Liver (tissue), 9 donors: ENCODE measurements around the gene CAMK1D. TPM values are rescaled to one million over a fixed set of nuclear protein-coding genes. Genes with fewer than 3 reads are reported as not detected.

Source experiments
- DNase-seq: peaks from one replicate; pipeline ENCODE4 v3.0.0-alpha.2; 2017; ENCODE audit warnings: low spot score
- H3K27ac ChIP-seq, 2 donors: one replicate each; pipeline ENCODE4 v1.7.0; 2013; ENCODE audit warnings: inconsistent platforms in 2 of 2, low read length in 2 of 2, control low read depth in 1 of 2, low read depth in 1 of 2, mild to moderate bottlenecking in 1 of 2
- H3K27me3 ChIP-seq, 4 donors: one replicate each; pipeline versions ENCODE4 v1.6.1 to v1.7.0; 2013; ENCODE audit warnings: low read length in 3 of 4, inconsistent platforms in 1 of 4, mild to moderate bottlenecking in 1 of 4, moderate library complexity in 1 of 4; ENCODE audit not compliant: control insufficient read depth in 4 of 4, insufficient read depth in 4 of 4
- H3K36me3 ChIP-seq, 4 donors: one replicate each; pipeline versions ENCODE4 v1.6.1 to v1.7.0; 2013; ENCODE audit warnings: low read length in 3 of 4, mild to moderate bottlenecking in 3 of 4, low read depth in 1 of 4, moderate library complexity in 1 of 4; ENCODE audit not compliant: control insufficient read depth in 4 of 4, insufficient read depth in 3 of 4
- H3K4me1 ChIP-seq, 4 donors: one replicate each; pipeline versions ENCODE4 v1.6.1 to v1.7.0; 2013; ENCODE audit warnings: low read length in 3 of 4, mild to moderate bottlenecking in 3 of 4, moderate library complexity in 1 of 4; ENCODE audit not compliant: control insufficient read depth in 4 of 4, insufficient read depth in 4 of 4
- H3K4me3 ChIP-seq, 3 donors: one replicate each; pipeline versions ENCODE4 v1.6.1 to v1.7.0; 2013; ENCODE audit warnings: low read length in 3 of 3, control low read depth in 1 of 3, low read depth in 1 of 3, mild to moderate bottlenecking in 1 of 3
- H3K9ac ChIP-seq, 2 donors: one replicate each; pipeline ENCODE4 v1.7.0; 2013; ENCODE audit warnings: low read length in 2 of 2, mild to moderate bottlenecking in 2 of 2, moderate library complexity in 2 of 2, control low read depth in 1 of 2, low read depth in 1 of 2
- H3K9me3 ChIP-seq, 4 donors: one replicate each; pipeline versions ENCODE4 v1.6.1 to v1.7.0; 2013; ENCODE audit warnings: low read length in 3 of 4; ENCODE audit not compliant: control insufficient read depth in 4 of 4
- ATF3 ChIP-seq: IDR thresholded peaks from 2 replicates; pipeline ENCODE4 v1.6.1; 2016; ENCODE audit warnings: antibody characterized with exemption
- CTCF ChIP-seq: fragments of 150-350 bp; IDR thresholded peaks from 2 replicates; pipeline ENCODE4 v1.5.1; 2017; ENCODE audit warnings: improper control_type of control experiment, low read depth, low read length; ENCODE audit not compliant: missing input control
- EGR1 ChIP-seq, 2 donors: IDR thresholded peaks; 2 replicates each; pipeline ENCODE4 v1.6.1; 2016 to 2018; ENCODE audit warnings: antibody characterized with exemption in 2 of 2, low read depth in 2 of 2
- FOXA2 ChIP-seq: IDR thresholded peaks from 2 replicates; pipeline ENCODE4 v1.6.1; 2016; ENCODE audit warnings: antibody characterized with exemption
- GABPA ChIP-seq, 2 donors: IDR thresholded peaks in 1 of 2; conservative IDR thresholded peaks in 1 of 2; 2 replicates each; pipeline ENCODE4 v1.6.1; 2016; ENCODE audit warnings: antibody characterized with exemption in 2 of 2, mild to moderate bottlenecking in 1 of 2, moderate library complexity in 1 of 2
- HNF4A ChIP-seq, 2 donors: conservative IDR thresholded peaks; 2 replicates each; pipeline ENCODE4 v1.6.1; 2016; ENCODE audit warnings: antibody characterized with exemption in 2 of 2, mild to moderate bottlenecking in 2 of 2
- JUND ChIP-seq, 2 donors: IDR thresholded peaks; 2 replicates each; pipeline ENCODE4 v1.6.1; 2016; ENCODE audit warnings: antibody characterized with exemption in 2 of 2
- NR2F2 ChIP-seq: IDR thresholded peaks from 2 replicates; pipeline ENCODE4 v1.6.1; 2016; ENCODE audit warnings: antibody characterized with exemption
- REST ChIP-seq: IDR thresholded peaks from 2 replicates; pipeline ENCODE4 v1.6.1; 2016; ENCODE audit warnings: antibody characterized with exemption, mild to moderate bottlenecking
- SP1 ChIP-seq: IDR thresholded peaks from 2 replicates; pipeline ENCODE4 v1.6.1; 2018; ENCODE audit warnings: antibody characterized with exemption, mild to moderate bottlenecking
- YY1 ChIP-seq: IDR thresholded peaks from 2 replicates; pipeline ENCODE4 v1.6.1; 2016; ENCODE audit warnings: antibody characterized with exemption, mild to moderate bottlenecking
- ZBTB33 ChIP-seq: IDR thresholded peaks from 2 replicates; pipeline ENCODE4 v1.6.1; 2016; ENCODE audit warnings: antibody characterized with exemption
- WGBS: extraction: QIAGEN DNeasy Blood & Tissue Kit; methylation state at CpG from one replicate; pipeline ENCODE4 v1.1.7; 2013; 5-methylcytosine and 5-hydroxymethylcytosine counted together
- polyA plus RNA-seq, 2 donors: library from polyadenylated mRNA; stranded (reverse) in 1 of 2; unstranded in 1 of 2; fragments of 200-250 nt in 1 of 2; fragments of >200 nt in 1 of 2; fragmentation: Nextera tagmentation in 1 of 2; extraction: Ambion mirVana in 1 of 2; gene quantifications; one replicate each; pipeline versions ENCODE4 v1.2.1 to v1.2.3, GENCODE V29; 2013 to 2015
- total RNA-seq, 2 donors: library from RNA; depleted of rRNA; stranded (reverse); fragments of >200 nt; gene quantifications; one replicate each; pipeline ENCODE4 v1.2.3, GENCODE V29; 2014
- TF ChIP-seq, protein P1 (sequence below): IDR thresholded peaks from 2 replicates; pipeline ENCODE4 v1.6.1; 2016; ENCODE audit warnings: antibody characterized with exemption
- donor health status: healthy.
- donor health status: healthy.
- donor health status: healthy.
- donor health status: healthy.
- donor health status: healthy.

CAMK1D gene
- total and polyA plus RNA-seq, 4 donors: 2.7 to 10.1 (median 4.2) TPM

DNA sequence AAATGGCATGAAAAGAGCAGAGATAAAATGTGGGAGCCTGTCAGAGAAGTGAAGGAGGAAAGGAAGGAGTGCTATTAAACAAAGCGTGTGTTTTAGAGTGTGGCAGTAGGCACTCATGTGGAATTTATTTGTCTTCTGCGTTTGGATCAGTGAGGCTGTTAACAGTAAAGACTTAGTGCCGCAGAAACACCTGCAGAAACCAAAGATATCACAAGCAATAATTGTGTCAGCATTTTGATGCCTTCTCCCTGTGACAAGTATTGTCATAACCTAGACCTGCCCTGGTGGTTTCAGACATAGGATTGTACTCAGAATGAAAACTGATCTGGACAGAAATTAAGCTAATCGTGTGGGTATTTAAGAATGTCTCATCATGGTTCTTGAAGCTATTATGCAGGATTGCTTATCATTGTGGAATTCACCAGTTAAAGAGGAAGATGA is 191.0 kb downstream of the CAMK1D start:
- no peaks in the 10 kb centered on the region for H3K27me3 ChIP-seq
- DNase-seq: no peak
- TF ChIP-seq ZBTB33: no peak
- TF ChIP-seq, protein P1, sequence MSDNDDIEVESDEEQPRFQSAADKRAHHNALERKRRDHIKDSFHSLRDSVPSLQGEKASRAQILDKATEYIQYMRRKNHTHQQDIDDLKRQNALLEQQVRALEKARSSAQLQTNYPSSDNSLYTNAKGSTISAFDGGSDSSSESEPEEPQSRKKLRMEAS: no peak
- no peak for TF ChIP-seq EGR1 (IDR thresholded peaks at IDR 0.05; ENCODE audit: low read depth in 2 of 2)
- no peak for TF ChIP-seq YY1
- TF ChIP-seq ATF3: no peak
- no peak for TF ChIP-seq NR2F2
- H3K4me1 ChIP-seq: peaks cover 5 to 36% (median 20%) of the 10 kb centered on the region in 4 donors
- 81% methylated on average over 4 of the region's 4 CpGs for WGBS
- no peak overlapping the region for H3K4me3 ChIP-seq
- H3K27ac ChIP-seq: peak overlapping the region; percentile 85 to 89
- no peak overlapping the region for H3K9ac ChIP-seq
- no peaks in the 10 kb centered on the region for H3K9me3 ChIP-seq
- no peaks in the 10 kb centered on the region for H3K36me3 ChIP-seq

GRCh38 chr10:12541446-12542067 is 192.2 kb downstream of the CAMK1D start:
- Histone ChIP-seq H3K4me1 (peaks cover 5 to 36% (median 20%) of the 10 kb centered on the region in 4 donors), H3K27ac (no peak overlapping the region), H3K9me3 (no peaks in the 10 kb centered on the region), H3K9ac (no peak overlapping the region), H3K27me3 (no peaks in the 10 kb centered on the region), H3K4me3 (no peak overlapping the region), H3K36me3 (no peaks in the 10 kb centered on the region)
- no peak for TF ChIP-seq GABPA (IDR thresholded peaks at IDR 0.05 in 1 of 2, conservative IDR thresholded peaks at IDR 0.05 in 1 of 2)
- no peak for TF ChIP-seq CTCF
- TF ChIP-seq FOXA2: no peak
- no peak for TF ChIP-seq SP1
- TF ChIP-seq JUND (IDR thresholded peaks at IDR 0.05): no peak
- TF ChIP-seq, protein P1: no peak
- no peak for TF ChIP-seq HNF4A (conservative IDR thresholded peaks at IDR 0.05)
- no peak for TF ChIP-seq EGR1 (IDR thresholded peaks at IDR 0.05; ENCODE audit: low read depth in 2 of 2)
- TF ChIP-seq REST: no peak
- no peak for DNase-seq
- 90% methylated on average over 11 of the region's 11 CpGs for WGBS
